ENCODE data around the gene CLK4.
A peak's percentile ranks its signal among the peaks of the same experiment; 100 is the strongest.

CLK4 gene

DNA sequence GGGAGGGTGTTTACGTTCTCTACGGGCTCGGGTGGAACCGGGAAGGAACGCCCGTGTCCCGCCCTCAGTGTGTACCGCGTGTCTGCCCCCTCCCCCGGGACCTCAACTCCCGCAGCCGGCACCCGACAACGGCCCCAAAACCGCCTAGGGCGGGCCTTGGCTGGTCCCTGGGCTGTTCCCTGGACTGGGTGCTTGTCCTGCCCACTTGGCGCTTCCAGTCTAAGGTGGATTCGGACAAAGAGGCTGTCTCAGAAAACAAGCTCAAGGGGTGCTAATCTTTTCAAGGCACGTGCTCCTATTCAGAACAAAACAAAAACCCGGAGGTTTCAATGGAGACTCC lies 379 bp upstream of the CLK4 start:
- H3K9ac ChIP-seq (ENCODE audit: low read length) = peak overlapping the region; percentile 43; the same call in 1 of the 2 replicates

DNA sequence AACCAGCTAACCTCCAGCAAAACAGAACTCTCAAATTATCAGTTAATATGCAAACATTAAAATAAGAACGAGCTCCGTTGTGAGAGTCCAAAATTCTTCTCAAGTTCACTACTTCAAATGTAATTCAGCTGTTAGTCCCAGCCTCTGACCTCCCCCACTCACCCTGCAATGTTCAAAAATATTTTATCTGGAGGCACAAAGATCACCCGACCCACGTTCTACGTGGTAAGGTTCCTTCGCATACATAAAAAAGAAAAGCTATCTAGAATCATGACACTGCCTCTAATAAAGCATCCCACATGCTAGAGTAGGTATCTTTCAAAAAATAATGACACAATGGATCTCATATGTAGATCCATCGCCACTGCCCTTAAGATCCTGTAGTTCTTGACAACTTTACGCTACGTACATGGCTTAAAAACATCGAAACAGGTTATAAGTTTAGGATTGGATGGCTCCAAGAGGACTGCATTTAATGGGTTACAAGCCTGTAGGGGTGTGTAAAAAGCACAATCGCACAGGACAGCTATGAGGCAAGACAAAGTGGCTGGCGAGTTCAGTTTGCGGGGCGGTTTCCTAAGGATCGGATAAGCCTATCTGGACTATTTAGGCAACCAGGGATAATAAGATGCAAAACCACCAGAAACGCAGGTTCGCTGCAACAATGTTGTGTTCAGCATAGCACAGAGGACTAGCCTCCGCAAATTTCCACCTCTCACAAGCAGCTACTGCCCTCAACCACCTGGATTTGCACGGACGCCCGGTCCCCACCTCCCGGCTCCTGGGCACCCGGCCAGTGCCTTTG lies 969 bp downstream of the CLK4 start:
- peaks cover 23% of the 10 kb centered on the region for H3K36me3 ChIP-seq (ENCODE audit: insufficient read depth, low read length)
- peak overlapping the region; percentile 94 for H3K9ac ChIP-seq (ENCODE audit: low read length)
- H3K79me2 ChIP-seq (ENCODE audit: insufficient read depth, low read length) = peaks cover 40% of the 10 kb centered on the region
- no peaks in the 10 kb centered on the region for H4K20me1 ChIP-seq (ENCODE audit: insufficient read depth, low read length)
- no peaks in the 10 kb centered on the region for H3K9me2 ChIP-seq (ENCODE audit: low read depth, low read length)
- H3K4me2 ChIP-seq (ENCODE audit: low read length) = peak overlapping the region; percentile 93
- H3F3A ChIP-seq (ENCODE audit: insufficient read depth, low read length) = no peaks in the 10 kb centered on the region
- H3K9me3 ChIP-seq (ENCODE audit: low read length) = no peaks in the 10 kb centered on the region
- peak overlapping the region; percentile 73 for H3K27ac ChIP-seq (ENCODE audit: low read depth, low read length, poor library complexity, severe bottlenecking)
- no peak for TF ChIP-seq EZH2 (IDR thresholded peaks at IDR 0.05; ENCODE audit: borderline replicate concordance, low read length)
- TF ChIP-seq CTCF (IDR thresholded peaks at IDR 0.05; ENCODE audit: low read length) = no peak
- peak overlapping the region; percentile 93 for H3K4me3 ChIP-seq (ENCODE audit: low read depth, low read length, poor library complexity, severe bottlenecking)
- H3K27me3 ChIP-seq (ENCODE audit: insufficient read depth, low read length) = no peaks in the 10 kb centered on the region
- peaks cover 20% of the 10 kb centered on the region for H3K4me1 ChIP-seq (ENCODE audit: insufficient read depth, low read length, severe bottlenecking)
- no peak overlapping the region for H2AFZ ChIP-seq (ENCODE audit: low read length)

More for the DNA sequence above, 379 bp upstream of the CLK4 start:
- H3K36me3 ChIP-seq (ENCODE audit: insufficient read depth, low read length) = peaks cover 10% of the 10 kb centered on the region
- no peaks in the 10 kb centered on the region for H3F3A ChIP-seq (ENCODE audit: insufficient read depth, low read length)
- peak overlapping the region; percentile 59 for H3K4me2 ChIP-seq (ENCODE audit: low read length)
- H4K20me1 ChIP-seq (ENCODE audit: insufficient read depth, low read length) = no peaks in the 10 kb centered on the region
- peak overlapping the region; percentile 98 for H2AFZ ChIP-seq (ENCODE audit: low read length)
- no peak overlapping the region for H3K27ac ChIP-seq (ENCODE audit: low read depth, low read length, poor library complexity, severe bottlenecking)
- H3K79me2 ChIP-seq (ENCODE audit: insufficient read depth, low read length) = peaks cover 37% of the 10 kb centered on the region
- peaks cover under 1% of the 10 kb centered on the region; the same call in 1 of the 2 replicates for H3K27me3 ChIP-seq (ENCODE audit: insufficient read depth, low read length)
- no peaks in the 10 kb centered on the region for H3K9me3 ChIP-seq (ENCODE audit: low read length)
- H3K4me3 ChIP-seq (ENCODE audit: low read depth, low read length, poor library complexity, severe bottlenecking) = peak overlapping the region; percentile 93
- TF ChIP-seq CTCF (IDR thresholded peaks at IDR 0.05; ENCODE audit: low read length) (no peak), EZH2 (IDR thresholded peaks at IDR 0.05; ENCODE audit: borderline replicate concordance, low read length) (no peak)
- no peaks in the 10 kb centered on the region for H3K9me2 ChIP-seq (ENCODE audit: low read depth, low read length)
- H3K4me1 ChIP-seq (ENCODE audit: insufficient read depth, low read length, severe bottlenecking) = peaks cover 20% of the 10 kb centered on the region

GRCh38 chr5:178624631-178625546 lies 2.0 kb downstream of the CLK4 start:
- Histone ChIP-seq H3K27ac (ENCODE audit: low read depth, low read length, poor library complexity, severe bottlenecking) (peak overlapping the region; percentile 73), H3K4me3 (ENCODE audit: low read depth, low read length, poor library complexity, severe bottlenecking) (peak overlapping the region; percentile 93), H2AFZ (ENCODE audit: low read length) (no peak overlapping the region), H3K36me3 (ENCODE audit: insufficient read depth, low read length) (peaks cover 33% of the 10 kb centered on the region), H3K4me2 (ENCODE audit: low read length) (peak overlapping the region; percentile 93), H3K9me3 (ENCODE audit: low read length) (no peaks in the 10 kb centered on the region), H3K9me2 (ENCODE audit: low read depth, low read length) (no peaks in the 10 kb centered on the region), H3K4me1 (ENCODE audit: insufficient read depth, low read length, severe bottlenecking) (peaks cover 20% of the 10 kb centered on the region), H3F3A (ENCODE audit: insufficient read depth, low read length) (no peaks in the 10 kb centered on the region), H4K20me1 (ENCODE audit: insufficient read depth, low read length) (no peaks in the 10 kb centered on the region), H3K9ac (ENCODE audit: low read length) (peak overlapping the region; percentile 94), H3K27me3 (ENCODE audit: insufficient read depth, low read length) (no peaks in the 10 kb centered on the region), H3K79me2 (ENCODE audit: insufficient read depth, low read length) (peaks cover 42% of the 10 kb centered on the region)
- TF ChIP-seq EZH2 (IDR thresholded peaks at IDR 0.05; ENCODE audit: borderline replicate concordance, low read length) = no peak
- no peak for TF ChIP-seq CTCF (IDR thresholded peaks at IDR 0.05; ENCODE audit: low read length)
